ENCODE data around the gene PPARA.

PPARA gene

DNA sequence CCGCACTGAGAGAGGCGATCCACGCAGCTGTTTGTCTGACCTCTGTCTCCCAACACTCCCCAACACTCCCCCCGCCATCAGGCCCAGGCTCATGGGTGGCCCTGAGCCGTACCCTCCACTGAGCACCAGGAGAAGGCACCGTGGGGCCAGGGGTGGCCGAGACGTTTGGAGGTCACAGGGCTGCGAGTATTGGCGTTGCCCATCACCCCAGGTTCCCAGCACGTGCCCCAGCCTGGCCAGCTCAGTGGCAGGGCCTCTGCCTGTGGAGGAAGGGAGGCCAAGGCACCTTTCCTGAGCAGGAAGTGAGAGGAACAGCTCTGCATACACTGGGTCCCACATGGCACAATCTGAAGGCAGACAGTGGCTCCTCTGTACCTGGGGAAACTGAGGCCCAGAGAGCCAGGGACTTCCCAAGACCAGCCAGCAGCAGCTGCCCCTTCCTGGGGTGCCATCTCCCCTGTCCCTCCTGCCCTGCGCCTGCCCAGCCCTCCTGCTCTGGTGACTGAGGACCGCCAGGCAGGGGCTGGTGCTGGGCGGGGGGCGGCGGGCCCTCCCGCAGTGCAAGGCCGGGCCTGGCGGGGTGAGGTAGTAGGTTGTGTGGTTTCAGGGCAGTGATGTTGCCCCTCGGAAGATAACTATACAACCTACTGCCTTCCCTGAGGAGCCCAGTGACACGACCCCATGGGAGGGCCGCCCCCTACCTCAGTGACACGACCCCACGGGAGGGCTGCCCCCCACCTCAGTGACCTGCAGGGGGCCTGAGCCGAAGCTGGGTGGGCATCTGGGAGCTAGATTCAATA is 37.0 kb upstream of the PPARA start:
- no peaks in the 10 kb centered on the region for H4K20me1 ChIP-seq (ENCODE audit: insufficient read depth, low read length)
- peaks cover 5% of the 10 kb centered on the region; the same call in 1 of the 2 replicates for H3K27me3 ChIP-seq (replicated peaks; ENCODE audit: insufficient read depth, low read length)
- no peaks in the 10 kb centered on the region for H3K79me2 ChIP-seq (ENCODE audit: low read length)
- no peaks in the 10 kb centered on the region for H3K9me3 ChIP-seq (replicated peaks; ENCODE audit: insufficient read depth, low read length)
- no peaks in the 10 kb centered on the region for H3F3A ChIP-seq (ENCODE audit: insufficient read depth, low read length)
- H3K9me2 ChIP-seq (replicated peaks; ENCODE audit: insufficient read depth, low read length), result no peaks in the 10 kb centered on the region
- no peak overlapping the region for H3K4me3 ChIP-seq (ENCODE audit: low read length)
- no peak overlapping the region for H2AFZ ChIP-seq (ENCODE audit: low read length)
- no peak overlapping the region for H3K4me2 ChIP-seq (ENCODE audit: low read depth, low read length)
- H3K36me3 ChIP-seq (replicated peaks; ENCODE audit: insufficient read depth, low read length), result no peaks in the 10 kb centered on the region
- TF ChIP-seq EZH2phosphoT487 (IDR thresholded peaks at IDR 0.05; ENCODE audit: low read length) (no peak), EZH2 (optimal IDR thresholded peaks at IDR 0.05; ENCODE audit: low read depth, low read length) (no peak)
- TF ChIP-seq, protein P1, sequence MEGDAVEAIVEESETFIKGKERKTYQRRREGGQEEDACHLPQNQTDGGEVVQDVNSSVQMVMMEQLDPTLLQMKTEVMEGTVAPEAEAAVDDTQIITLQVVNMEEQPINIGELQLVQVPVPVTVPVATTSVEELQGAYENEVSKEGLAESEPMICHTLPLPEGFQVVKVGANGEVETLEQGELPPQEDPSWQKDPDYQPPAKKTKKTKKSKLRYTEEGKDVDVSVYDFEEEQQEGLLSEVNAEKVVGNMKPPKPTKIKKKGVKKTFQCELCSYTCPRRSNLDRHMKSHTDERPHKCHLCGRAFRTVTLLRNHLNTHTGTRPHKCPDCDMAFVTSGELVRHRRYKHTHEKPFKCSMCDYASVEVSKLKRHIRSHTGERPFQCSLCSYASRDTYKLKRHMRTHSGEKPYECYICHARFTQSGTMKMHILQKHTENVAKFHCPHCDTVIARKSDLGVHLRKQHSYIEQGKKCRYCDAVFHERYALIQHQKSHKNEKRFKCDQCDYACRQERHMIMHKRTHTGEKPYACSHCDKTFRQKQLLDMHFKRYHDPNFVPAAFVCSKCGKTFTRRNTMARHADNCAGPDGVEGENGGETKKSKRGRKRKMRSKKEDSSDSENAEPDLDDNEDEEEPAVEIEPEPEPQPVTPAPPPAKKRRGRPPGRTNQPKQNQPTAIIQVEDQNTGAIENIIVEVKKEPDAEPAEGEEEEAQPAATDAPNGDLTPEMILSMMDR (IDR thresholded peaks at IDR 0.05; ENCODE audit: low read length), result no peak
- no peak for DNase-seq
- H3K4me1 ChIP-seq (ENCODE audit: low read length), result no peaks in the 10 kb centered on the region
- no peak overlapping the region for H3K27ac ChIP-seq (ENCODE audit: low read length)
- H3K9ac ChIP-seq (ENCODE audit: low read length), result no peak overlapping the region

DNA sequence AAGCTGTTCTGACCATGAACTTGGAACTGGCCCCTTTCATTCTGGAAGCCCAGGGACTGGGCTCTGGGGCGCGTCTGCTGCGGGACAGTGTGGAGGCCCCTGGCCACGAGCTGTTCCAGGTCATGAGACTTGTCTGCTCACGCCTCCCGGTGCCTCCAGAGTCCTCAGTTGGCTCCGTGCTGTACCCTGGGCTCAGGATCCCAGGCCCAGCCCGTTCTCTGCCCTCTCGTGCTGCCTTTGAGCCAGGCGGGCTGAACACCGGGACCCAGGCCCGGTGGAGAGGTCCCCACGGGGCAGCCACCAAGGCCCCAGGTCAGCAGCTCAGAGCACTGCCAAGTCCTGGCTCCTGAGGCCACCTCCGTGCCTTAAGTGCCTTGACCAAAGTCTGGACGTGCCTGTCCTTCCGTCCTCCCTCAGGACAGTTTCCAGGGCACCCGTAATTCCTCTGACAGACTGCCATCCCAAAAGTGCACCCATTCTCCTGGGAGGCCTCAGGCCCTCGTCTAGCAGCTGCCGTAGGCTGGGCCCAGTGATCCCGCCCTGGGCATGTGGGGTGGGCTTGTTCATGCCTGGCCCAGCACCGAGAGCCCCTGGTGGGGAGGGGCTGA is 36.3 kb upstream of the PPARA start:
- no peaks in the 10 kb centered on the region for H3K4me1 ChIP-seq (ENCODE audit: low read length)
- no peaks in the 10 kb centered on the region for H3K9me3 ChIP-seq (replicated peaks; ENCODE audit: insufficient read depth, low read length)
- H3K27me3 ChIP-seq (replicated peaks; ENCODE audit: insufficient read depth, low read length), result peaks cover 5% of the 10 kb centered on the region; the same call in 1 of the 2 replicates
- DNase-seq, result no peak
- no peaks in the 10 kb centered on the region for H3K9me2 ChIP-seq (replicated peaks; ENCODE audit: insufficient read depth, low read length)
- no peak overlapping the region for H3K27ac ChIP-seq (ENCODE audit: low read length)
- no peak overlapping the region for H3K4me2 ChIP-seq (ENCODE audit: low read depth, low read length)
- no peaks in the 10 kb centered on the region for H3K79me2 ChIP-seq (ENCODE audit: low read length)
- H3K4me3 ChIP-seq (ENCODE audit: low read length), result no peak overlapping the region
- H2AFZ ChIP-seq (ENCODE audit: low read length), result no peak overlapping the region
- no peak overlapping the region for H3K9ac ChIP-seq (ENCODE audit: low read length)
- TF ChIP-seq EZH2 (optimal IDR thresholded peaks at IDR 0.05; ENCODE audit: low read depth, low read length), result no peak
- TF ChIP-seq EZH2phosphoT487 (IDR thresholded peaks at IDR 0.05; ENCODE audit: low read length), result no peak
- TF ChIP-seq, protein P1 (IDR thresholded peaks at IDR 0.05; ENCODE audit: low read length), result no peak
- H3K36me3 ChIP-seq (replicated peaks; ENCODE audit: insufficient read depth, low read length), result no peaks in the 10 kb centered on the region
- no peaks in the 10 kb centered on the region for H3F3A ChIP-seq (ENCODE audit: insufficient read depth, low read length)
- H4K20me1 ChIP-seq (ENCODE audit: insufficient read depth, low read length), result no peaks in the 10 kb centered on the region

DNA sequence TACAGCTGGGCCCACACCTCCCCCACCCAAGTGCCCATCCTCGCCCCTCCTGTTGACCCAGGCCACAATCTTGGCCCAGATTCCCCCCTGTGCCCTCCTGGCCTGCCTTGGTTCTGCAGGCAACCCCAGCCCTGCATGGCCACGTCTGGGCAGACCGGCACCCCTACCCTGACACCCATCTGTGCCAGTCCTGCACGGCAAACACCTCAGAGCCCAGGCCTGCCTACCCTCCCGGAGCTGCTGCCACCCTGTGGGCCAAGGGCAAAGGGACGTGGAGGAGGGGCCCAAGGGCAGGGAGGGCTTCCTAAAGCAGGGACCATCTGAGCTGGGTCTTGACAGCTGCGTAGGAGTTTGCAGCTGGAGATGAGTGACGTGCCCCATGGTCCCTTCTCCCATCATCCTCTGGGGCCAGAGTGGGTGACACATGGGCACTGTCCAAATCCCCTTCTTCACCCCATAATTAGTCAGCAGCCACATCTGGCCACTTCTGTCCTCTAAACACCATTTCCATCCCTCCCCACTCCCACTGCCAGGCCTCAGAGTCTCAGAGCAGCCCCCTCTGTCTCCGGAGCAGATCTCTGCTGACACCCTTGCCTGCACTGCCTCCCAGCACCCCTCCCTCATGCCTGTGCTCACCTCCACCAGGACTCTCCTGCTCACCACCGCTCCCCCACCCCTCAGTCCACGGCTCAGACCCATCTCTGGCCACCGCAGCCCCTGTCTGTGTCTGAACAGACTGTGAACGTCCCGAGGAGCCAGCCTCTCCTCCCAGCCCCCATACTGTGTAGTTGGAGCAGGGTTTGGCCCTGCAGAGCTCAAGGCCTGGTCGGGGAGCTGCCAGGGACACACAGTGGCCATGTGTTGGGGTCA is 35.6 kb upstream of the PPARA start:
- no peaks in the 10 kb centered on the region for H3K9me2 ChIP-seq (replicated peaks; ENCODE audit: insufficient read depth, low read length)
- no peaks in the 10 kb centered on the region for H3K9me3 ChIP-seq (replicated peaks; ENCODE audit: insufficient read depth, low read length)
- no peak overlapping the region for H3K4me2 ChIP-seq (ENCODE audit: low read depth, low read length)
- H4K20me1 ChIP-seq (ENCODE audit: insufficient read depth, low read length), result no peaks in the 10 kb centered on the region
- H3K4me1 ChIP-seq (ENCODE audit: low read length), result no peaks in the 10 kb centered on the region
- no peak overlapping the region for H3K9ac ChIP-seq (ENCODE audit: low read length)
- no peaks in the 10 kb centered on the region for H3K79me2 ChIP-seq (ENCODE audit: low read length)
- TF ChIP-seq EZH2 (optimal IDR thresholded peaks at IDR 0.05; ENCODE audit: low read depth, low read length) (no peak), EZH2phosphoT487 (IDR thresholded peaks at IDR 0.05; ENCODE audit: low read length) (no peak)
- TF ChIP-seq, protein P1 (IDR thresholded peaks at IDR 0.05; ENCODE audit: low read length), result no peak
- H2AFZ ChIP-seq (ENCODE audit: low read length), result no peak overlapping the region
- H3K27ac ChIP-seq (ENCODE audit: low read length), result no peak overlapping the region
- DNase-seq, result no peak
- no peaks in the 10 kb centered on the region for H3F3A ChIP-seq (ENCODE audit: insufficient read depth, low read length)
- H3K27me3 ChIP-seq (replicated peaks; ENCODE audit: insufficient read depth, low read length), result peaks cover 8% of the 10 kb centered on the region; the same call in 1 of the 2 replicates
- no peaks in the 10 kb centered on the region for H3K36me3 ChIP-seq (replicated peaks; ENCODE audit: insufficient read depth, low read length)
- H3K4me3 ChIP-seq (ENCODE audit: low read length), result no peak overlapping the region

All from MM.1S (cell line).